HG03025 (cell line): ENCODE results near the gene GAS2.

Experiments used
- ATAC-seq: cut with Tn5 transposase; IDR thresholded peaks from one replicate; pipeline ENCODE4 v1.9.1; 2021; ENCODE audit warnings: mild to moderate bottlenecking, moderate library complexity; ENCODE audit not compliant: unreplicated experiment, low FRiP score

Gene GAS2

GRCh38 chr11:22670830-22671229 lies 4.4 kb downstream of the GAS2 start:
- ATAC-seq = no peak

GRCh38 chr11:22671751-22672150 lies 5.3 kb downstream of the GAS2 start:
- no peak for ATAC-seq

- no peak for ATAC-seq
Observed at GRCh38 chr11:22674470-22675439, 8.3 kb downstream of the GAS2 start.

GRCh38 chr11:22677153-22677903 lies 10.9 kb downstream of the GAS2 start:
- ATAC-seq = peak; percentile 49

GRCh38 chr11:22680628-22681027 lies 14.2 kb downstream of the GAS2 start:
- ATAC-seq = no peak

- no peak for ATAC-seq
Observed at GRCh38 chr11:22681281-22681812, 14.9 kb downstream of the GAS2 start.

- no peak for ATAC-seq
Observed at GRCh38 chr11:22684082-22684481, 17.7 kb downstream of the GAS2 start.

- ATAC-seq = no peak
Observed at GRCh38 chr11:22685111-22685510, 18.7 kb downstream of the GAS2 start.

- ATAC-seq = no peak
Observed at GRCh38 chr11:22688914-22689313, 22.5 kb downstream of the GAS2 start.

GRCh38 chr11:22690257-22690656 lies 23.8 kb downstream of the GAS2 start:
- no peak for ATAC-seq

- no peak for ATAC-seq
Observed at GRCh38 chr11:22690871-22691270, 24.5 kb downstream of the GAS2 start.

GRCh38 chr11:22699388-22699787 lies 33.0 kb downstream of the GAS2 start:
- no peak for ATAC-seq

GRCh38 chr11:22702031-22702430 lies 35.6 kb downstream of the GAS2 start:
- ATAC-seq = no peak

- ATAC-seq = no peak
Observed at GRCh38 chr11:22703040-22703439, 36.6 kb downstream of the GAS2 start.

GRCh38 chr11:22703591-22703990 lies 37.2 kb downstream of the GAS2 start:
- ATAC-seq = no peak

GRCh38 chr11:22707119-22707899 lies 40.9 kb downstream of the GAS2 start:
- ATAC-seq = no peak

GRCh38 chr11:22711071-22711770 lies 44.8 kb downstream of the GAS2 start:
- ATAC-seq = no peak

GRCh38 chr11:22711880-22712279 lies 45.5 kb downstream of the GAS2 start:
- no peak for ATAC-seq

- ATAC-seq = no peak
Observed at GRCh38 chr11:22713336-22713735, 46.9 kb downstream of the GAS2 start.

GRCh38 chr11:22715971-22716370 lies 49.6 kb downstream of the GAS2 start:
- no peak for ATAC-seq
